ENCODE measurements around the gene CCDC88C.

- TF ChIP-seq CTCF (IDR thresholded peaks at IDR 0.05; ENCODE audit: low read depth, low read length) (no peak), EZH2phosphoT487 (IDR thresholded peaks at IDR 0.05; ENCODE audit: low read depth) (no peak)
These were observed 152.2 kb downstream of the CCDC88C start for GRCh38 chr14:91265404-91265803.

Data from OCI-LY3 (cell line).